NCI-H345 treated with DMSO at 0.1 percent for 48 hours (cell line): ENCODE results near the gene LITAF.

Source experiments
- DNase-seq: peaks from one replicate; lab custom pipeline; 2025; ENCODE audit not compliant: unreplicated experiment; lab: John Stamatoyannopoulos, UW

Gene LITAF

DNA sequence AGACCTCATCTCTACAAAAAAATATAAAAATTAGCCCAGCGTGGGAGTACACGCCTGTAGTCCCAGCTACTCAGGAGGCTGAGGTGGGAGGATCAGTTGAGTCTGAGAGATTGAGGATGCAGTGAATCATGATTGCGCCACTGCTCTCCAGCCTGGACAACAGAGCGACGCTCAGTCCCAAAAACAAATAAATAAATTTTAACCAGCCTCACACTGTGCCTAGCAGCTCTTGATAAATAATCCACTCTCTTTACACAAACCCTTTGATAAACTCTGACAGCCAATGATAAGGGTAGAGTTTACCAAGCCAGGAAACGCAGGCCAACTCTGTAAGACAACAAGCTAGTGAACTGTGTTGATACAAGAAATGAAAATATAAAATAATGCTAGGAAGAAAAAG is 32.7 kb downstream of the LITAF start:
- DNase-seq, result no peak

DNA sequence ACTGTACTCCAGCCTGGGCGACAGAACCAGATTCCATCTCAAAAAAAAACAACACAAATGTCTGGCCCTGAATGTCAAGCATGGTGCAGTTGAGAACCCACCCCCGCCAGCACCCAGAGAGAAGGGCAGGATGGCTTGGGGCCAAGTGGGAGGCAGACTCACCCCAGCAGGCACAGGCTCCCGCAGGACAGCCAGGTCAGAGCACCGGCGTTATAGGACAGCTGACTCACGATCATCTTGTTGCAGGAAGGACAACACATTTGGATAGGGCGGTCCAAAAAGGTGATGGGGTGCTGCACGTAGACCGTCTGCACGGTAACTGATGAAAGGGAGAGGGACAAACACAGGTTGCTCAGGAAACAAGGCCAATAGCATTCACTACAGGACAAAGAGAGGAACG is 33.3 kb downstream of the LITAF start:
- DNase-seq, result no peak

DNA sequence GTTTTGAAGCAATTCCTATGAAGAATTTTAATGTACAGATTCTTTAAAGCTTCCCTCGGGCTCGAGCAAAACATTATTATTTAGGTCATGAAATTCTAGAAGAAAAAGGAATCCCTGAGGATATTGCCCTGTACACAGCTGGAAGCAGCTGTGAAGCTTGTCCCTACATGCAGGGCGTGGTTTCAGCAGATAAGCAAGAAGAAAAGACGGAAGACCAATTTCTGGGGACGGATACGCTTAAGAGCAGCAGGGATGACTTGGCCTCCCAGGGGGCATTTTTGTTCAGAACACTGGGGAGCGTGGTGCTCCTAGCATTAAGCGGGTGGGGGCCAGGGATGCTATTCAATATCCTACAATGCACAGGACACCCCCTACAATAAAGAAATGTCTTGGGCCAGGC is 34.3 kb downstream of the LITAF start:
- no peak for DNase-seq

- DNase-seq, result no peak
These were observed 34.9 kb downstream of the LITAF start for GRCh38 chr16:11551842-11552241.

DNA sequence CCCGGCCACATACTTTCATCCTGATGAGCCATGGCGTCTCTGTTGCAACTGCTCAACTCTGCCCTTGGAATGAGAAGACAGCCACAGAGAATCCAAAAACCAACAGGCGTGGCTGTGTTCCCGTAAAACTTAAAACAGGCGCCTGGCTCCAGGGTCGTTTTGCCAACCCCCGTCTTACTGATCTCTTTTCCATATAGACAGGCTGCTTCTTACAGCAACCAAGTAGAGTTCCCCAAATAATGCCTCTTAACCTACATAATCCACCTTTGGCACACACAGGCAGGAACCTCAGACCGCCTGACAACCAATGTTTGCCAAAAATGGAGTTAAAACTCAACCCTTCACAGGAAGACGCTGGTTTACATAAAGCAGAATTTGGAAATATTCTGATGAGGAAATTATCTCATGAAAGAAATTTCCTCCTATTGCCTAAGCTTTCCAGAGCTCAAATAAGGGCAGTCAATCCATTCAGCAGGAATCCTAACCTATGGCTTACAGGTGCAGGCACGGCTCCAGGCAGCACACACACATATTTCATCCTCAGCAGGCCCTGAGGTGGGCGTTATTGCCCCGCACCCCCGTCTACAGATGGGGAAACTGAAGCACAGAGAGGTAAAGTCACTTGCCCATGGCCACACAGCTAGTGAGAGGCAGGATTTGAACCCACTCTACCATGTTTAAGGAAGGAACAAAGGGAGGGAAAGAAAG is 35.8 kb downstream of the LITAF start:
- DNase-seq, result no peak

- no peak for DNase-seq
These were observed 39.4 kb downstream of the LITAF start for GRCh38 chr16:11547118-11547916.

GRCh38 chr16:11546608-11547061 is 40.1 kb downstream of the LITAF start:
- no peak for DNase-seq

GRCh38 chr16:11543661-11544393 is 42.9 kb downstream of the LITAF start:
- no peak for DNase-seq

DNA sequence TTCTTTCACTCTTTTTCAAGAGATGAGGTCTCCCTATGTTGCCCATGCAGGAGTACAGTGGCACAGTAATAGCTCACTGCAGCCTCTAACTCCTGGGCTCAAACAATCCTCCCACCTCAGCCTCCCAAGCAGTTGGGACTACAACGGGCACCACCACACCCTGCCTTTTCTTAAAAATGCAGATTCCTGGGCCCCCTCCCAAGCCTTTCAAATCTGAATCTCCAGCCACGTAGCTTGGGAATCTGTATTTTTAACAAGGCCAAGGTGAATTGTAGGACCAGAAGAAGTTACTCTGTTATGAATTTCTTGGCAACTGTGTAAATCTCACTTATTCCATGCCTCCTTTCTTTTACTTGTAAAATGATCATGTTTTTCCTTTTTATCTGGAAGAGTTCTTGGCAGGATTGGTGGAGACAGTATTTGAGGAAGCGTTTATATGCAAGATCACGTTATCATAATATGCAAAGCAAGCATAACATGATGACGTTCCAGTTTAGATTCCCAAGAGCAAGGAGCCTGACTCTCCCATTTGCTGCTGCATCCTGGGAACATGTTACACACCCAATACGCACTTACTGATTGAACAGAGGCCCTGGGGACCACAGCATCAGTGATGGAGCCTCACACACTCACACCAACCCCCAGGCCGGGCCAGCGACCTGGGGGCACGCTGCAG is 44.5 kb downstream of the LITAF start:
- no peak for DNase-seq

GRCh38 chr16:11539641-11540050 is 47.1 kb downstream of the LITAF start:
- no peak for DNase-seq

DNA sequence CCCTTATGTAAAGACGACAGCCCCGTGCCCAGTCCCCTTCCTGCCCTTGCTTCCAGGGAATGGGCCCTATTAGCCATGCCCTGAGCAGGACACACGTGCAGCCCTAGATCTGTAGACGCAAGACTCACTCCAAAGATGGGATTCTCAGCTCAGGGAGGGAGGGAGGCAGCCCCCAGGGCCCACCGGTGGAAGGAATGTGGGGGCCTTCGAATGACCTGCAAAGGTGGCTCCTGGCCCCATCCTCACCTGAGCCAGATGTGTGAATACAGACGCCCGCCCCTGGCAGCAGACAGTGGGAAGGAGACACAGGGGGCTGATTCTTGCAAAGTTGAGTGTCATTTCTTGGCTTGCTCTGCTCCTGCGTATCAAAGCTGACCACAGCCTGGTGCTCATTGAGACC is 47.8 kb downstream of the LITAF start:
- DNase-seq, result no peak

DNA sequence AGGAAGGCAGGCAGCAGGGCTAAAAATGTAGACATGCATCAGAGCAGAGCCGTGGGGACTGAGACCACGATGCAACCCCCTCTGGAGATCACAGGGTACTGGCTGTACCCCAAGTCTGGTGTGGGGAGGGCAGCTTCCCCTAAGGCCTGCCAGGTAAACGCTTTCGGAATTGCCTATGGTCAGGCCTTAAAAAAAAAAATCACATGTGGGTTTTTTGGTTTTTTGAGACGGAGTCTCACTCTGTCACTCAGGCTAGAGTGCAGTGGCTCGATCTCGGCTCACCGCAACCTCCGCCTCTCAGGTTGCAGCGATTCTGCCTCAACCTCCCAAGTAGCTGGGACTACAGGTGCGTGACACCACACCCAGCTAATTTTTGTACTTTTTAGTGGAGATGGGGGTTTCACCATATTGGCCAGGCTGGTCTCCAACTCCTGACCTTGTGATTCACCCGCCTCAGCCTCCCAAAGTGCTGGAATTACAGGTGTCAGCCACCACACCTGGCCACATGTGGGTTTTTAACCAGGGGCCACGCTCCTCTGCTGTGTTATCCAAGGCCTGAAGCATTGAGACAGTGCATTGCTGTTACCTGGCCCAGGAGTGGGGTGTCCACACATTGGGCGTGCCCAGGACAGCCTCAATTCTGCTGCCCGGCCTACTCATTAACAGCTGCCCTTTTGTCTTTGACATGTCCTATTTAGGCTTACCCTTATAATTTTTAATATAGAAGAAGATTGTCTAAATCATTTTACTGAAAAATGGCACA is 50.4 kb downstream of the LITAF start:
- DNase-seq, result no peak

DNA sequence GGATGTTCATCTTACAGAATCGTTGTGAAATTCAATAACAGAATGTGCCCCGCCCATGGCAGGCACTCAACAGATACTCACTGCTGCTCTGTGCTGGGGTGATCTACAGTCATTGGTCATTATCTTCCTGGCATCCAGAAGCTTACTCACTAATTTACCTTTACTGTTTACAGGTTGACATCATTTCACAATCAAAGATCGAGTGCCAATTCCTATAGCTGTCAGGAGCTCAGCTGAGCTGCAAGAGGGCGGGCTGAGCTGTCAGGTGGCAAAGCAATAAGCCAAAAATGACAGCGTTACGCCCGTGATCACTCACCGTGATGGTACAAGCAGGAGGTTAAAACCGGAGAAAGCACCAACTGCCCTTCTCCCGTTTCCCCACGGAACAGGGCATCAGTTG is 51.2 kb downstream of the LITAF start:
- no peak for DNase-seq

DNA sequence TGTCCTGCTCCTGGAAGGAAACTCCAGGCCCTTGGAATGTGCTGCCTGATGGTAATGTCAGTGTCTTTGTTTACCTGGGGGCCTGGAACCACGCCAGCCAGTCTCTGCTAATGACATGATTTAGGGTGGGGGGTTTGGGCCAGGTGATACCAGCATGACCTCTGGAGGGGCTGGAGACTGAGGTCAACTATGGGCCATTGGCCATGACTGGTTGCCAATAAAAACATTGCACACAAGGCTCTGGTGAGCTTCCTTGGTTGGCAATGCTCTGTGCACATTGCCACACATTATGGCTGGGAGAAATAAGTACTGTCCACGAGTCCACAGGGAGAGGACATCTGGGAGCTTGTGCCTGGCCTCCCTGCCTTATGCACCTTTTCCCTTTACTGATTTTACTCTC is 52.5 kb downstream of the LITAF start:
- DNase-seq, result no peak

DNA sequence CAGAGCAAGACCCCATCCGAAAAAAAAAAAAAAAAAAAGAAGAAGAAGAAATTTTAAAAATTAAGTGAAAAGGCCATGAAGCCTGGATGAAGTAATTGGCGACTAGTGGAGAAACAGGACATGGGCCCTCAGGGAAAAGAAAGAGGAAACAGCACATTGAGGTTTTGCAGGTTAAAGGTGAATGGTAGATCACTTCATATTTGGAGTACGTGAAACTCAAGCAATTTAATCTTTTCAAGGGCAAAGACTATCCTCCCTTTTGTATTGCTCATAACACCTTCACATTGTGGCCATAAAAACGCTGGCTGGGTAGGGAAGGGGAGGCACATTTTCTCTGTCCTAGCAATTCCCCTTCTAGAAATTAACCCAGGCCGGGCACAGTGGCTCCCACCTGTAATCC is 53.1 kb downstream of the LITAF start:
- DNase-seq, result no peak

DNA sequence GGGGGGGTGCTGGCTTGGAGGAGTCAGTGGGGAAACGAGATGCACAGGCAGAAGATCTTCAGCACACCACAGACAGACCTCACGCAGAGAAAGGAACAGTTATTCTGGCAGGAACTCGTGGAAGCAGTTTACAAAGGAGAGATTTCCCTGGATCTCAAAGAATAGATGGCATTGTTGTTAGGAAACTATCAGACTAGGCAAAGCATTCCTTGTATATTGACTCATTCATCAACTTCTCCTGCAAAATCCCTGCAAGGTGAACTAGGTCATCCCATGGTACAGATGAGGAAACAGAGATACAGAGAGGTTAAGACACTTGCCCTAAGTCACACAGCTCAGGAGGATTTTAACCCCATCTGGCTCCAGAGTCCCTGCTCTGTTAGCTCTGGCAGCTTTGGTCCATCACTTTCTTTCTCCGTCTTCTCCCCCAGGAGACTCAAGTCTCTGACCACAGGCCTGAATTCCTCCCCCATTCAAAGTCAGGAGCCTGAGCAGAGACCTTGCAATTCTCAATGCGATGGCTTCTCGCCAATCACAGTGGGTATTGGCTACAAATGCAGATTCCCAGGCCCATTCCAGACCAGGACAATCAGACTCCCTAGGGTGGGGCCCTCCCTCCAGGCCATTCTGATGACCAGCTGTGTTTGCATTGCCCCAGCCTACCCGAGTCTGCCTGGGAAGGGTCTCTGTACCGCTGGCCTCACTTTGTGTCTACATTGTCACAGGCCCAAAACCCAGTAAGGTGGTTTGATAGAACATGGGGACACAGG is 56.4 kb downstream of the LITAF start:
- DNase-seq, result no peak

DNA sequence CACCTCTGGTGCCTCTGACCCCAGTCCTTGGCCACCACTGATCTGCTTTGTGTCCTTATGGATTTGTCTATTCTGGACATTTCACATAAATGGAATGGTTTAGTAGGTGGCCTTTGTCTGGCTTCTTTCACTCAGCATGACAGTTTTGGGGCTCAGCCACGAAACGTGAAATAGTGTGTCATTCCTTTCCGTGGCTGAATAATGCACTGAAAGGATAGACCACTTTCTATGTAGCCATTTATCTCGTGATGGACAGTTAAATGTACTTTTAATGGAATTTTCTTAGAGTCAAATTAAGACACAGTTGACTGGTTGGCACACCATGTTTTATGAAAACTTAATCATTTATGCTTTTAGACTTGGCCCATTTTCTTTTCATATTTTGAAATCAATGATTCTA is 57.4 kb downstream of the LITAF start:
- DNase-seq, result no peak

DNA sequence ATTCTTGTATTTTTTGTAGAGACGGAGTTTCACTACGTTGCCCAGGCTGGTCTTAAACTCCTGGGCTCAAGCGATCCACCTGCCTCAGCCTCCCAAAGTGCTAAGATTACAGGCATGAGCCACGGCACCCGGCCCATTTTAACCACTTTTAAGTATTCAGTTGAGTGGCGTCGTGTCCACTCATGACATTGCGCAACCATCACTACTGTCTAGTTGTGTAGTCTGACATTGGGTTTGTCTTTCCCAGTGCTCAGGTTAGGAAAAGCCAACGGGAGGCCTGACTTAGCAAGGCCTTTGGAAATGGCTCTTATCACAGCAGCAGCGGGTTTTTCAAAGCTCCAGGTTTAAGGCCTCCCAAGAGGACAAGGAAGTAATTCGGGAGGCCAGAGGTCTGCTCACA is 58.7 kb downstream of the LITAF start:
- no peak for DNase-seq

- no peak for DNase-seq
These were observed 59.9 kb downstream of the LITAF start for GRCh38 chr16:11526655-11527350.
